K562 (cell line): ENCODE measurements around the gene ETNK1. TPM values are rescaled to one million over a fixed set of nuclear protein-coding genes. Genes with fewer than 3 reads are reported as not detected.

Source experiments
- BRCA1 ChIP-seq, 2 experiments: fragments of 450-650 bp in 1 of 2; sonication (generic) in 1 of 2; formaldehyde crosslinking in 1 of 2; IDR thresholded peaks; 2 replicates each; pipeline versions ENCODE4 v1.5.0 to v1.6.1; 2017 to 2020; ENCODE audit warnings: mild to moderate bottlenecking in 1 of 2, missing genetic modification reagents in 1 of 2
- BRF1 ChIP-seq: IDR thresholded peaks from 3 replicates; pipeline ENCODE4 v1.6.1; 2011; ENCODE audit warnings: borderline replicate concordance, mild to moderate bottlenecking; ENCODE audit not compliant: insufficient read length; ENCODE audit errors: extremely low read depth
- CBFA2T2 ChIP-seq: fragments of 450-650 bp; conservative IDR thresholded peaks from 2 replicates; pipeline ENCODE4 v1.6.1; 2017; ENCODE audit warnings: mild to moderate bottlenecking
- CBX3 ChIP-seq, 2 experiments: IDR thresholded peaks; 1 replicate in 1 of 2; 2 replicates in 1 of 2; pipeline ENCODE4 v1.6.1; 2012; ENCODE audit warnings: inconsistent platforms in 2 of 2, low read length in 2 of 2, borderline replicate concordance in 1 of 2, control low read depth in 1 of 2
- CC2D1A ChIP-seq: fragments of 450-650 bp; IDR thresholded peaks from 2 replicates; pipeline ENCODE4 v1.6.1; 2017; ENCODE audit warnings: mild to moderate bottlenecking
- CLOCK ChIP-seq: fragments of 250-450 bp; sonication (Bioruptor Pico); IDR thresholded peaks from 2 replicates; pipeline ENCODE4 v1.4.0; 2020; ENCODE audit warnings: mild to moderate bottlenecking, moderate library complexity, borderline replicate concordance
- CREB3L1 ChIP-seq: fragments of 450-650 bp; IDR thresholded peaks from 2 replicates; pipeline ENCODE4 v1.6.1; 2014; ENCODE audit warnings: low read depth, mild to moderate bottlenecking, moderate library complexity, borderline replicate concordance
- KAT2B ChIP-seq: IDR thresholded peaks from one replicate; pipeline ENCODE4 v1.6.1; 2012; ENCODE audit warnings: low read depth, mild to moderate bottlenecking, control low read depth, inconsistent platforms, low read length, moderate library complexity
- LCOR ChIP-seq: sonication (generic); formaldehyde crosslinking; IDR thresholded peaks from 2 replicates; pipeline ENCODE4 v1.8.0; 2022; ENCODE audit warnings: mild to moderate bottlenecking, missing genetic modification reagents
- MEF2A ChIP-seq: IDR thresholded peaks from 2 replicates; pipeline ENCODE4 v1.6.1; 2011; ENCODE audit warnings: low read depth, mild to moderate bottlenecking, low read length, moderate library complexity; ENCODE audit not compliant: control insufficient read depth
- MXD1 ChIP-seq: fragments of 250-450 bp; sonication (Bioruptor Pico); IDR thresholded peaks from 2 replicates; pipeline ENCODE4 v1.8.0; 2021; ENCODE audit warnings: borderline replicate concordance, mild to moderate bottlenecking, moderate library complexity; ENCODE audit not compliant: poor library complexity, severe bottlenecking
- NCOR1 ChIP-seq: fragments of 450-650 bp; IDR thresholded peaks from 2 replicates; pipeline ENCODE4 v1.6.1; 2016; ENCODE audit warnings: mild to moderate bottlenecking, moderate library complexity
- NUFIP1 ChIP-seq: fragments of 450-650 bp; IDR thresholded peaks from 2 replicates; pipeline ENCODE4 v1.6.1; 2018; ENCODE audit not compliant: partially characterized antibody
- RBM22 ChIP-seq: fragments of 200-400 bp; formaldehyde crosslinking; IDR thresholded peaks from 2 replicates; pipeline ENCODE4 v1.6.1; 2018; ENCODE audit warnings: low read length, low read depth; ENCODE audit not compliant: poor library complexity, severe bottlenecking
- RFX1 ChIP-seq: fragments of 450-650 bp; IDR thresholded peaks from 2 replicates; pipeline ENCODE4 v1.6.1; 2016; ENCODE audit warnings: mild to moderate bottlenecking, moderate library complexity
- SRSF9 ChIP-seq: fragments of 200-400 bp; formaldehyde crosslinking; IDR thresholded peaks from 2 replicates; pipeline ENCODE4 v1.6.1; 2017; ENCODE audit warnings: low read depth, low read length, borderline replicate concordance
- ZKSCAN3 ChIP-seq: fragments of 250-450 bp; sonication (Bioruptor Pico); IDR thresholded peaks from 2 replicates; pipeline ENCODE4 v1.4.0; 2020
- ZNF395 ChIP-seq: fragments of 200-800 bp; sonication (Bioruptor generic); IDR thresholded peaks from 2 replicates; pipeline ENCODE4 v1.6.1; 2017; ENCODE audit warnings: missing genetic modification characterization, missing compliant biosample characterization
- ZNF512 ChIP-seq: IDR thresholded peaks from 2 replicates; pipeline ENCODE4 v1.6.1; 2016; ENCODE audit warnings: missing genetic modification characterization, missing compliant biosample characterization
- polyA plus RNA-seq, 8 experiments: library from polyadenylated mRNA; depleted of rRNA in 4 of 8; stranded (reverse) in 5 of 8; unstranded in 3 of 8; fragments of >200 nt; fragmentation: Nextera tagmentation in 2 of 8; fragmentation: Illumina TruSeq in 1 of 8; extraction: Ambion mirVana in 2 of 8; extraction: Trizol in 1 of 8; gene quantifications; 2 replicates each; pipeline versions ENCODE4 v1.2.1 to v1.2.3, GENCODE V29; 2011 to 2014; ENCODE audit warnings: inconsistent platforms in 1 of 8, missing spikeins in 1 of 8
- total RNA-seq, 7 experiments: library from RNA; depleted of rRNA in 6 of 7; stranded (reverse); fragments of >200 nt in 6 of 7; fragmentation: Illumina TruSeq in 2 of 7; extraction: Trizol in 2 of 7; gene quantifications; 2 replicates each; pipeline versions ENCODE4 v1.2.1 to v1.2.3, GENCODE V29; 2011 to 2021; ENCODE audit warnings: low replicate concordance in 1 of 7

The ETNK1 gene
- total and polyA plus RNA-seq, 9 of the 15 experiments (the other 6 are each of a cell fraction or from before 2014, with no cell fraction given) = 10.0 to 70.5 (median 36.0) TPM

- TF ChIP-seq RFX1 = no peak
- TF ChIP-seq ZNF395 = peak; percentile 36; the same call in 1 of the 2 replicates
- TF ChIP-seq CLOCK = no peak
- peak; percentile 28 for TF ChIP-seq RBM22
- TF ChIP-seq CREB3L1 = no peak
- no peak for TF ChIP-seq BRF1
- TF ChIP-seq NUFIP1 = no peak
- no peak for TF ChIP-seq CC2D1A
- TF ChIP-seq CBX3 (IDR thresholded peaks at IDR 0.05; ENCODE audit: borderline replicate concordance in 1 of 2, low read length in 2 of 2) = peak in 1 of 2 experiments; percentile 53; a peak in 1 of 3 replicates
- peak; percentile 85 for TF ChIP-seq LCOR (CRISPR knock-in tag)
- no peak for TF ChIP-seq ZKSCAN3 (CRISPR knock-in tag)
- no peak for TF ChIP-seq BRCA1 (IDR thresholded peaks at IDR 0.05)
- TF ChIP-seq BRCA1 (CRISPR knock-in tag; IDR thresholded peaks at IDR 0.05) = no peak
- no peak for TF ChIP-seq MXD1 (CRISPR knock-in tag)
- no peak for TF ChIP-seq ZNF512 (tag)
- TF ChIP-seq CBFA2T2 = no peak
- no peak for TF ChIP-seq KAT2B
- no peak for TF ChIP-seq NCOR1
- no peak for TF ChIP-seq MEF2A
- no peak for TF ChIP-seq SRSF9
These were observed at the start of gene ETNK1 (continued) for GRCh38 chr12:22624870-22625761.
